K562 (cell line): ENCODE measurements around the gene BPHL. TPM values are rescaled to one million over a fixed set of nuclear protein-coding genes. Genes with fewer than 3 reads are reported as not detected.

Experiments
- BACH1 ChIP-seq: fragments of 200-800 bp; sonication (Bioruptor generic); IDR thresholded peaks from 2 replicates; pipeline ENCODE4 v1.6.1; 2016; ENCODE audit warnings: missing genetic modification characterization, missing compliant biosample characterization
- BCOR ChIP-seq: fragments of 450-650 bp; IDR thresholded peaks from 2 replicates; pipeline ENCODE4 v1.6.1; 2016
- CSDE1 ChIP-seq, 2 experiments: fragments of 450-650 bp; IDR thresholded peaks; 2 replicates each; pipeline ENCODE4 v1.6.1; 2016; ENCODE audit warnings: mild to moderate bottlenecking in 1 of 2
- KDM2B ChIP-seq: fragments of 250-450 bp; sonication (Bioruptor Pico); IDR thresholded peaks from 2 replicates; pipeline ENCODE4 v1.8.0; 2021; ENCODE audit warnings: mild to moderate bottlenecking, moderate library complexity
- KLF6 ChIP-seq: fragments of 250-450 bp; sonication (Bioruptor Pico); IDR thresholded peaks from 2 replicates; pipeline ENCODE4 v1.4.0; 2020; ENCODE audit warnings: mild to moderate bottlenecking, moderate library complexity, borderline replicate concordance
- MAFF ChIP-seq: IDR thresholded peaks from 2 replicates; pipeline ENCODE4 v1.6.1; 2012; ENCODE audit warnings: low read length, improper control_type of control experiment
- MAFG ChIP-seq: fragments of 450-650 bp; conservative IDR thresholded peaks from 2 replicates; pipeline ENCODE4 v1.6.1; 2016; ENCODE audit warnings: missing genetic modification characterization, missing compliant biosample characterization
- MCM3 ChIP-seq: fragments of 450-650 bp; IDR thresholded peaks from 2 replicates; pipeline ENCODE4 v1.6.1; 2016
- MYBL2 ChIP-seq, 2 experiments: fragments of 450-650 bp in 1 of 2; sonication (generic) in 1 of 2; formaldehyde crosslinking in 1 of 2; IDR thresholded peaks; 2 replicates each; pipeline versions ENCODE4 v1.6.1 to v1.8.1; 2017 to 2022; ENCODE audit warnings: borderline replicate concordance in 1 of 2, inconsistent platforms in 1 of 2, low read depth in 1 of 2, mild to moderate bottlenecking in 1 of 2, missing genetic modification reagents in 1 of 2, moderate library complexity in 1 of 2
- POLR2AphosphoS5 ChIP-seq: IDR thresholded peaks from 2 replicates; pipeline ENCODE4 v1.6.1; 2011; ENCODE audit warnings: mild to moderate bottlenecking, low read depth, low read length, moderate library complexity; ENCODE audit not compliant: control insufficient read depth, insufficient read depth
- POLR2B ChIP-seq: fragments of 450-650 bp; IDR thresholded peaks from 2 replicates; pipeline ENCODE4 v1.6.1; 2018; ENCODE audit warnings: low read depth; ENCODE audit not compliant: partially characterized antibody
- PPARD ChIP-seq: fragments of 250-450 bp; sonication (Bioruptor Pico); IDR thresholded peaks from 2 replicates; pipeline ENCODE4 v1.8.0; 2022; ENCODE audit warnings: inconsistent platforms, mild to moderate bottlenecking, moderate library complexity
- SOX6 ChIP-seq: fragments of 450-650 bp; IDR thresholded peaks from 2 replicates; pipeline ENCODE4 v1.6.1; 2014; ENCODE audit warnings: mild to moderate bottlenecking
- SPI1 ChIP-seq: IDR thresholded peaks from 2 replicates; pipeline ENCODE4 v1.6.1; 2011; ENCODE audit warnings: low read depth, low read length, control low read depth, borderline replicate concordance
- TCF3 ChIP-seq: sonication (generic); formaldehyde crosslinking; IDR thresholded peaks from 2 replicates; pipeline ENCODE4 v1.4.0; 2020; ENCODE audit warnings: mild to moderate bottlenecking, missing genetic modification reagents
- TRIM28 ChIP-seq: fragments of 450-650 bp; IDR thresholded peaks from 2 replicates; pipeline ENCODE4 v1.6.1; 2017
- ZFP1 ChIP-seq: fragments of 450-650 bp; formaldehyde crosslinking; IDR thresholded peaks from 2 replicates; pipeline ENCODE4 v1.4.0; 2020; ENCODE audit warnings: mild to moderate bottlenecking, mixed read lengths
- ZNF311 ChIP-seq: fragments of 250-450 bp; sonication (Bioruptor Pico); IDR thresholded peaks from 2 replicates; pipeline ENCODE4 v1.4.0; 2020; ENCODE audit warnings: mild to moderate bottlenecking, moderate library complexity
- ZNF830 ChIP-seq: fragments of 250-450 bp; sonication (Bioruptor Pico); IDR thresholded peaks from 2 replicates; pipeline ENCODE4 v1.5.0; 2021; ENCODE audit warnings: mild to moderate bottlenecking
- polyA plus RNA-seq, 8 experiments: library from polyadenylated mRNA; depleted of rRNA in 4 of 8; stranded (reverse) in 5 of 8; unstranded in 3 of 8; fragments of >200 nt; fragmentation: Nextera tagmentation in 2 of 8; fragmentation: Illumina TruSeq in 1 of 8; extraction: Ambion mirVana in 2 of 8; extraction: Trizol in 1 of 8; gene quantifications; 2 replicates each; pipeline versions ENCODE4 v1.2.1 to v1.2.3, GENCODE V29; 2011 to 2014; ENCODE audit warnings: inconsistent platforms in 1 of 8, missing spikeins in 1 of 8
- total RNA-seq, 7 experiments: library from RNA; depleted of rRNA in 6 of 7; stranded (reverse); fragments of >200 nt in 6 of 7; fragmentation: Illumina TruSeq in 2 of 7; extraction: Trizol in 2 of 7; gene quantifications; 2 replicates each; pipeline versions ENCODE4 v1.2.1 to v1.2.3, GENCODE V29; 2011 to 2021; ENCODE audit warnings: low replicate concordance in 1 of 7
- TF ChIP-seq, protein P1 (sequence below): fragments of 250-450 bp; sonication (Bioruptor Pico); IDR thresholded peaks from 2 replicates; pipeline ENCODE4 v1.5.0; 2021
- TF ChIP-seq, protein P2 (sequence below): fragments of 250-450 bp; sonication (Bioruptor Pico); IDR thresholded peaks from 2 replicates; pipeline ENCODE4 v1.4.0; 2020
- TF ChIP-seq, protein P3 (sequence below), 2 experiments: fragments of 200-800 bp in 1 of 2; sonication (Bioruptor generic) in 1 of 2; sonication (generic) in 1 of 2; formaldehyde crosslinking in 1 of 2; IDR thresholded peaks in 1 of 2; conservative IDR thresholded peaks in 1 of 2; 2 replicates each; pipeline versions ENCODE4 v1.5.0 to v1.6.1; 2016 to 2020; ENCODE audit warnings: missing compliant biosample characterization in 1 of 2, missing genetic modification characterization in 1 of 2, missing genetic modification reagents in 1 of 2
- TF ChIP-seq, protein P4 (sequence below): sonication (generic); formaldehyde crosslinking; IDR thresholded peaks from 2 replicates; pipeline ENCODE4 v1.8.1; 2023; ENCODE audit warnings: mild to moderate bottlenecking, missing genetic modification reagents

BPHL gene
- total and polyA plus RNA-seq, 9 of the 15 experiments (the other 6 are each of a cell fraction or from before 2014, with no cell fraction given), result 3.5 to 17.4 (median 8.2) TPM

GRCh38 chr6:3165631-3166534 lies 47.4 kb downstream of the BPHL start (continued):
- TF ChIP-seq SOX6 (peak; percentile 86), TRIM28 (peak; percentile 30; the same call in 1 of the 2 replicates), MCM3 (no peak), ZNF830 (CRISPR knock-in tag) (0 out of 2 replicates have a peak, but pooled peaks have one; percentile 55), MAFG (tag) (peak; percentile 33; the same call in 1 of the 2 replicates), POLR2AphosphoS5 (peak; percentile 13; the same call in 1 of the 2 replicates), BACH1 (tag) (no peak), SPI1 (no peak), KLF6 (CRISPR knock-in tag) (no peak), ZFP1 (CRISPR knock-in tag) (no peak), PPARD (CRISPR knock-in tag) (no peak), MAFF (peak; percentile 10; the same call in 1 of the 2 replicates), BCOR (no peak), ZNF311 (CRISPR knock-in tag) (0 out of 2 replicates have a peak, but pooled peaks have one; percentile 30), TCF3 (CRISPR knock-in tag) (0 out of 2 replicates have a peak, but pooled peaks have one; percentile 23), MYBL2 (IDR thresholded peaks at IDR 0.05; ENCODE audit: low read depth) (no peak), MYBL2 (CRISPR knock-in tag; IDR thresholded peaks at IDR 0.05; ENCODE audit: borderline replicate concordance) (no peak), CSDE1 (IDR thresholded peaks at IDR 0.05) (no peak), KDM2B (CRISPR knock-in tag) (no peak), POLR2B (no peak)
- TF ChIP-seq, protein P1, sequence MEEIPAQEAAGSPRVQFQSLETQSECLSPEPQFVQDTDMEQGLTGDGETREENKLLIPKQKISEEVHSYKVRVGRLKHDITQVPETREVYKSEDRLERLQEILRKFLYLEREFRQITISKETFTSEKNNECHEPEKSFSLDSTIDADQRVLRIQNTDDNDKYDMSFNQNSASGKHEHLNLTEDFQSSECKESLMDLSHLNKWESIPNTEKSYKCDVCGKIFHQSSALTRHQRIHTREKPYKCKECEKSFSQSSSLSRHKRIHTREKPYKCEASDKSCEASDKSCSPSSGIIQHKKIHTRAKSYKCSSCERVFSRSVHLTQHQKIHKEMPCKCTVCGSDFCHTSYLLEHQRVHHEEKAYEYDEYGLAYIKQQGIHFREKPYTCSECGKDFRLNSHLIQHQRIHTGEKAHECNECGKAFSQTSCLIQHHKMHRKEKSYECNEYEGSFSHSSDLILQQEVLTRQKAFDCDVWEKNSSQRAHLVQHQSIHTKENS (CRISPR knock-in tag), result no peak
- TF ChIP-seq, protein P2, sequence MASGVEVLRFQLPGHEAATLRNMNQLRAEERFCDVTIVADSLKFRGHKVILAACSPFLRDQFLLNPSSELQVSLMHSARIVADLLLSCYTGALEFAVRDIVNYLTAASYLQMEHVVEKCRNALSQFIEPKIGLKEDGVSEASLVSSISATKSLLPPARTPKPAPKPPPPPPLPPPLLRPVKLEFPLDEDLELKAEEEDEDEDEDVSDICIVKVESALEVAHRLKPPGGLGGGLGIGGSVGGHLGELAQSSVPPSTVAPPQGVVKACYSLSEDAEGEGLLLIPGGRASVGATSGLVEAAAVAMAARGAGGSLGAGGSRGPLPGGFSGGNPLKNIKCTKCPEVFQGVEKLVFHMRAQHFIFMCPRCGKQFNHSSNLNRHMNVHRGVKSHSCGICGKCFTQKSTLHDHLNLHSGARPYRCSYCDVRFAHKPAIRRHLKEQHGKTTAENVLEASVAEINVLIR (CRISPR knock-in tag), result no peak
- TF ChIP-seq, protein P3, sequence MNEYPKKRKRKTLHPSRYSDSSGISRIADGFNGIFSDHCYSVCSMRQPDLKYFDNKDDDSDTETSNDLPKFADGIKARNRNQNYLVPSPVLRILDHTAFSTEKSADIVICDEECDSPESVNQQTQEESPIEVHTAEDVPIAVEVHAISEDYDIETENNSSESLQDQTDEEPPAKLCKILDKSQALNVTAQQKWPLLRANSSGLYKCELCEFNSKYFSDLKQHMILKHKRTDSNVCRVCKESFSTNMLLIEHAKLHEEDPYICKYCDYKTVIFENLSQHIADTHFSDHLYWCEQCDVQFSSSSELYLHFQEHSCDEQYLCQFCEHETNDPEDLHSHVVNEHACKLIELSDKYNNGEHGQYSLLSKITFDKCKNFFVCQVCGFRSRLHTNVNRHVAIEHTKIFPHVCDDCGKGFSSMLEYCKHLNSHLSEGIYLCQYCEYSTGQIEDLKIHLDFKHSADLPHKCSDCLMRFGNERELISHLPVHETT (CRISPR knock-in tag; conservative IDR thresholded peaks at IDR 0.05 in 1 of 2, IDR thresholded peaks at IDR 0.05 in 1 of 2), result 0 out of 4 replicates have a peak, but pooled peaks of 1 of the 2 experiments have one; percentile 19
- TF ChIP-seq, protein P4, sequence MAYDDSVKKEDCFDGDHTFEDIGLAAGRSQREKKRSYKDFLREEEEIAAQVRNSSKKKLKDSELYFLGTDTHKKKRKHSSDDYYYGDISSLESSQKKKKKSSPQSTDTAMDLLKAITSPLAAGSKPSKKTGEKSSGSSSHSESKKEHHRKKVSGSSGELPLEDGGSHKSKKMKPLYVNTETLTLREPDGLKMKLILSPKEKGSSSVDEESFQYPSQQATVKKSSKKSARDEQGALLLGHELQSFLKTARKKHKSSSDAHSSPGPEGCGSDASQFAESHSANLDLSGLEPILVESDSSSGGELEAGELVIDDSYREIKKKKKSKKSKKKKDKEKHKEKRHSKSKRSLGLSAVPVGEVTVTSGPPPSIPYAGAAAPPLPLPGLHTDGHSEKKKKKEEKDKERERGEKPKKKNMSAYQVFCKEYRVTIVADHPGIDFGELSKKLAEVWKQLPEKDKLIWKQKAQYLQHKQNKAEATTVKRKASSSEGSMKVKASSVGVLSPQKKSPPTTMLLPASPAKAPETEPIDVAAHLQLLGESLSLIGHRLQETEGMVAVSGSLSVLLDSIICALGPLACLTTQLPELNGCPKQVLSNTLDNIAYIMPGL (CRISPR knock-in tag), result no peak
